Activated CD4-positive, alpha-beta memory T cell treated with anti-CD3 and anti-CD28 coated beads, Interleukin-2, amount 10 ng/mL, durations not matched to agents 7 days and 5 days (primary cell): ENCODE measurements around the gene ZMYND19. TPM values are rescaled to one million over a fixed set of nuclear protein-coding genes. Genes with fewer than 3 reads are reported as not detected.

Experiments used
- CTCF ChIA-PET: fragments of 350-600 bp; sonication (Branson Sonifier 250); formaldehyde crosslinking; loops from one replicate; lab custom pipeline; 2021; ENCODE audit warnings: antibody characterized with exemption, inconsistent platforms; lab: Charles Lee
- POLR2A ChIA-PET: fragments of 350-600 bp; sonication (Branson Sonifier 250); formaldehyde crosslinking; loops from one replicate; lab custom pipeline; 2021; ENCODE audit warnings: antibody characterized with exemption; lab: Charles Lee
- DNase-seq: peaks from one replicate; pipeline ENCODE4 v3.0.0-alpha.2; 2020
- H3K27ac Mint-ChIP-seq: one replicate; pipeline ENCODE4 v1.8.0; 2021; ENCODE audit warnings: mild to moderate bottlenecking, mixed read lengths
- H3K27me3 Mint-ChIP-seq: one replicate; pipeline ENCODE4 v1.8.0; 2021; ENCODE audit warnings: mixed read lengths
- H3K36me3 Mint-ChIP-seq: one replicate; pipeline ENCODE4 v1.8.0; 2021; ENCODE audit warnings: low read depth, mixed read lengths
- H3K4me1 Mint-ChIP-seq: one replicate; pipeline ENCODE4 v1.8.0; 2021; ENCODE audit warnings: mixed read lengths
- H3K4me3 Mint-ChIP-seq: one replicate; pipeline ENCODE4 v1.8.0; 2021; ENCODE audit warnings: mild to moderate bottlenecking, mixed read lengths
- H3K9me3 Mint-ChIP-seq: one replicate; pipeline ENCODE4 v1.8.0; 2021; ENCODE audit warnings: mixed read lengths
- total RNA-seq, 2 experiments: library from RNA; stranded (reverse); gene quantifications; one replicate each; pipeline ENCODE4 v1.2.3, GENCODE V29; 2021

The ZMYND19 gene
- total RNA-seq, 2 experiments from 2014 or later, result 24.0 to 25.4 TPM

- no peak for DNase-seq
- Mint-ChIP-seq H3K9me3 (no peaks in the 10 kb centered on the region), H3K27me3 (no peaks in the 10 kb centered on the region), H3K36me3 (peaks cover 2% of the 10 kb centered on the region), H3K4me3 (no peak overlapping the region), H3K27ac (no peak overlapping the region), H3K4me1 (peaks cover 18% of the 10 kb centered on the region)
- ChIA-PET POLR2A (interaction anchor here (1.2 to 1.5 kb wide), 2 partner anchors 11 to 26 kb away, joined by 3 to 12 read pairs; partner anchors contain the start of gene EHMT1), CTCF (no interaction called here)
Measured at GRCh38 chr9:137593176-137593575, 2.9 kb upstream of the ZMYND19 start.

- ChIA-PET POLR2A (interaction anchor here (1.2 to 1.5 kb wide), 2 partner anchors 11 to 26 kb away, joined by 3 to 12 read pairs; partner anchors contain the start of gene EHMT1), CTCF (no interaction called here)
- H3K36me3 Mint-ChIP-seq, result peaks cover 6% of the 10 kb centered on the region
- H3K4me1 Mint-ChIP-seq, result peaks cover 21% of the 10 kb centered on the region
- H3K4me3 Mint-ChIP-seq, result no peak overlapping the region
- no peaks in the 10 kb centered on the region for H3K9me3 Mint-ChIP-seq
- H3K27ac Mint-ChIP-seq, result no peak overlapping the region
- DNase-seq, result no peak
- no peaks in the 10 kb centered on the region for H3K27me3 Mint-ChIP-seq
Measured at GRCh38 chr9:137592767-137593166, 2.5 kb upstream of the ZMYND19 start.

- CTCF ChIA-PET, result interaction anchor here (0.6 to 2.7 kb wide), 6 partner anchors 8 to 66 kb away, joined by 3 to 11 read pairs (median 3); partner anchors contain the start of genes DPH7 and EHMT1
Measured at GRCh38 chr9:137590123-137590468, 216 bp downstream of the ZMYND19 start.

GRCh38 chr9:137589441-137590122 is 730 bp downstream of the ZMYND19 start:
- no peak for DNase-seq
- H3K4me1 Mint-ChIP-seq, result peaks cover 22% of the 10 kb centered on the region
- H3K4me3 Mint-ChIP-seq, result peak overlapping the region; percentile 84
- H3K27ac Mint-ChIP-seq, result peak overlapping the region; percentile 66
- ChIA-PET CTCF (interaction anchor here (2.6 to 2.7 kb wide), 2 partner anchors 10 kb away, joined by 11 to 18 read pairs; partner anchors contain the start of gene DPH7), POLR2A (interaction anchor here (0.9 to 2.4 kb wide), 6 partner anchors 10 to 38 kb away, joined by 3 to 10 read pairs (median 5); partner anchors contain the start of genes DPH7, EHMT1 and MRPL41)
- H3K27me3 Mint-ChIP-seq, result no peaks in the 10 kb centered on the region
- H3K9me3 Mint-ChIP-seq, result no peaks in the 10 kb centered on the region
- H3K36me3 Mint-ChIP-seq, result peaks cover 23% of the 10 kb centered on the region

More at GRCh38 chr9:137590123-137590468, 216 bp downstream of the ZMYND19 start:
- Mint-ChIP-seq H3K9me3 (no peaks in the 10 kb centered on the region), H3K4me1 (peaks cover 22% of the 10 kb centered on the region), H3K4me3 (no peak overlapping the region), H3K36me3 (peaks cover 23% of the 10 kb centered on the region), H3K27ac (no peak overlapping the region), H3K27me3 (no peaks in the 10 kb centered on the region)
- POLR2A ChIA-PET, result interaction anchor here (1.0 to 1.8 kb wide), 5 partner anchors 11 to 38 kb away, joined by 3 to 10 read pairs (median 7); partner anchors contain the start of genes ARRDC1, DPH7 and EHMT1
- no peak for DNase-seq

GRCh38 chr9:137588891-137589290 is 1.4 kb downstream of the ZMYND19 start:
- Mint-ChIP-seq H3K4me3 (peak overlapping the region; percentile 84), H3K4me1 (peaks cover 22% of the 10 kb centered on the region), H3K27me3 (no peaks in the 10 kb centered on the region), H3K36me3 (peaks cover 23% of the 10 kb centered on the region), H3K9me3 (no peaks in the 10 kb centered on the region), H3K27ac (peak overlapping the region; percentile 31)
- CTCF ChIA-PET, result interaction anchor here (2.6 kb wide), 1 partner anchor 9 kb away, joined by 18 read pairs; no protein-coding TSS in a partner anchor
- POLR2A ChIA-PET, result interaction anchor here (0.7 to 2.4 kb wide), 4 partner anchors 10 to 67 kb away, joined by 3 to 10 read pairs (median 3); partner anchors contain the start of genes DPH7 and MRPL41
- DNase-seq, result no peak

- Mint-ChIP-seq H3K27ac (no peak overlapping the region), H3K9me3 (no peaks in the 10 kb centered on the region), H3K4me1 (peaks cover 22% of the 10 kb centered on the region), H3K4me3 (peak overlapping the region; percentile 54), H3K27me3 (no peaks in the 10 kb centered on the region), H3K36me3 (peaks cover 23% of the 10 kb centered on the region)
- CTCF ChIA-PET, result interaction anchor here (2.6 kb wide), 1 partner anchor 8 kb away, joined by 18 read pairs; no protein-coding TSS in a partner anchor
- POLR2A ChIA-PET, result interaction anchor here (0.7 to 2.4 kb wide), 3 partner anchors 9 to 68 kb away, joined by 3 to 10 read pairs (median 3); partner anchors contain the start of gene DPH7
- no peak for DNase-seq
Measured at GRCh38 chr9:137588311-137588710, 2.0 kb downstream of the ZMYND19 start.

GRCh38 chr9:137586854-137587253 is 3.5 kb downstream of the ZMYND19 start:
- Mint-ChIP-seq H3K27ac (no peak overlapping the region), H3K4me3 (no peak overlapping the region), H3K4me1 (peaks cover 20% of the 10 kb centered on the region), H3K36me3 (peaks cover 30% of the 10 kb centered on the region), H3K9me3 (no peaks in the 10 kb centered on the region), H3K27me3 (no peaks in the 10 kb centered on the region)
- ChIA-PET CTCF (interaction anchor here (2.6 kb wide), 1 partner anchor 7 kb away, joined by 18 read pairs; no protein-coding TSS in a partner anchor), POLR2A (no interaction called here)
- DNase-seq, result no peak

- no peaks in the 10 kb centered on the region for H3K27me3 Mint-ChIP-seq
- ChIA-PET POLR2A (no interaction called here), CTCF (no interaction called here)
- no peak overlapping the region for H3K27ac Mint-ChIP-seq
- no peak for DNase-seq
- no peak overlapping the region for H3K4me3 Mint-ChIP-seq
- peaks cover 35% of the 10 kb centered on the region for H3K36me3 Mint-ChIP-seq
- no peaks in the 10 kb centered on the region for H3K9me3 Mint-ChIP-seq
- peaks cover 17% of the 10 kb centered on the region for H3K4me1 Mint-ChIP-seq
Measured at GRCh38 chr9:137583957-137584356, 6.4 kb downstream of the ZMYND19 start.

GRCh38 chr9:137583347-137583746 is 7.0 kb downstream of the ZMYND19 start:
- Mint-ChIP-seq H3K27ac (no peak overlapping the region), H3K4me3 (no peak overlapping the region), H3K27me3 (no peaks in the 10 kb centered on the region), H3K36me3 (peaks cover 34% of the 10 kb centered on the region), H3K4me1 (peaks cover 12% of the 10 kb centered on the region), H3K9me3 (no peaks in the 10 kb centered on the region)
- ChIA-PET CTCF (no interaction called here), POLR2A (no interaction called here)
- DNase-seq, result no peak

- no peaks in the 10 kb centered on the region for H3K9me3 Mint-ChIP-seq
- no peak for DNase-seq
- no peak overlapping the region for H3K27ac Mint-ChIP-seq
- H3K27me3 Mint-ChIP-seq, result no peaks in the 10 kb centered on the region
- peaks cover 24% of the 10 kb centered on the region for H3K36me3 Mint-ChIP-seq
- no peak overlapping the region for H3K4me3 Mint-ChIP-seq
- POLR2A ChIA-PET, result interaction anchor here (1.3 to 2.0 kb wide), 2 partner anchors 9 to 10 kb away, joined by 3 to 7 read pairs; no protein-coding TSS in a partner anchor
- CTCF ChIA-PET, result interaction anchor here (1.1 to 1.6 kb wide), 2 partner anchors 9 to 19 kb away, joined by 4 to 7 read pairs; partner anchors contain the start of gene ZMYND19
- peaks cover 11% of the 10 kb centered on the region for H3K4me1 Mint-ChIP-seq
Measured at GRCh38 chr9:137582286-137582860, 7.9 kb downstream of the ZMYND19 start.

- ChIA-PET CTCF (interaction anchor here (1.1 to 2.8 kb wide), 3 partner anchors 9 to 19 kb away, joined by 4 to 11 read pairs (median 7); partner anchors contain the start of gene ZMYND19), POLR2A (interaction anchor here (1.1 to 2.0 kb wide), 4 partner anchors 9 to 30 kb away, joined by 3 to 7 read pairs (median 4); partner anchors contain the start of genes ARRDC1 and MRPL41)
- no peak overlapping the region for H3K27ac Mint-ChIP-seq
- H3K4me1 Mint-ChIP-seq, result peaks cover 18% of the 10 kb centered on the region
- no peak overlapping the region for H3K4me3 Mint-ChIP-seq
- H3K9me3 Mint-ChIP-seq, result no peaks in the 10 kb centered on the region
- DNase-seq, result no peak
- no peaks in the 10 kb centered on the region for H3K27me3 Mint-ChIP-seq
- H3K36me3 Mint-ChIP-seq, result peaks cover 22% of the 10 kb centered on the region
Measured at GRCh38 chr9:137581361-137582285, 8.7 kb downstream of the ZMYND19 start.

- CTCF ChIA-PET, result interaction anchor here (1.2 to 2.8 kb wide), 3 partner anchors 7 to 36 kb away, joined by 3 to 18 read pairs (median 11); partner anchors contain the start of gene ZMYND19
- POLR2A ChIA-PET, result interaction anchor here (1.1 to 2.0 kb wide), 3 partner anchors 10 to 29 kb away, joined by 3 to 7 read pairs (median 4); partner anchors contain the start of genes ARRDC1 and MRPL41
- Mint-ChIP-seq H3K27ac (no peak overlapping the region), H3K27me3 (no peaks in the 10 kb centered on the region), H3K36me3 (peaks cover 21% of the 10 kb centered on the region), H3K9me3 (no peaks in the 10 kb centered on the region), H3K4me1 (peaks cover 25% of the 10 kb centered on the region), H3K4me3 (no peak overlapping the region)
- no peak for DNase-seq
Measured at GRCh38 chr9:137580954-137581322, 9.4 kb downstream of the ZMYND19 start.
